LNCAP (cell line): Measurements from ENCODE around the gene GLDN.

ENCODE experiments used
- CTCF ChIP-seq: fragments of 450-650 bp; IDR thresholded peaks from 2 replicates; pipeline ENCODE4 v1.5.1; 2017; ENCODE audit warnings: mild to moderate bottlenecking

GLDN gene

DNA sequence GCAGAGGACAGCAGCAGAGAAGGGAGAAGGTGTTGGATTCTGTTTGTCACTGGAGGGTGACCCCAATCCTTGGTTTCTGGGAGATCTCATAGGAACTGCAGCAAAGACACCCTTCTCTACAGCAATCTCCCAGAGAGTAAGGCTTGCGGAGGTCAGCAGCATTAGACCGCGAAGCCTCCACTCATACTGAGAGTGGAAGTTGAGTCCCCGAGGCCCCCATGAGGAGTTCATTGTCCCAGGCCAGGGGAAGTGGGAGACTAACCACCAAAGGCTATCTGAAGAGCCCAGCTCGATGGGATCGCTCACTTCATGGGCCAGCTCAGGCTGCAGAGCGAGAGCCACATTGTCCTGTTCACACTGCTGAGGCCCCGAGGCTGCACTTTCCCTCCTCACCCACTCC, 44.6 kb downstream of the GLDN start:
- no peak for TF ChIP-seq CTCF

- TF ChIP-seq CTCF = no peak
Measured at GRCh38 chr15:51386486-51386885, 45.0 kb downstream of the GLDN start.

- TF ChIP-seq CTCF = no peak
Measured at GRCh38 chr15:51386960-51387698, 45.7 kb downstream of the GLDN start.

DNA sequence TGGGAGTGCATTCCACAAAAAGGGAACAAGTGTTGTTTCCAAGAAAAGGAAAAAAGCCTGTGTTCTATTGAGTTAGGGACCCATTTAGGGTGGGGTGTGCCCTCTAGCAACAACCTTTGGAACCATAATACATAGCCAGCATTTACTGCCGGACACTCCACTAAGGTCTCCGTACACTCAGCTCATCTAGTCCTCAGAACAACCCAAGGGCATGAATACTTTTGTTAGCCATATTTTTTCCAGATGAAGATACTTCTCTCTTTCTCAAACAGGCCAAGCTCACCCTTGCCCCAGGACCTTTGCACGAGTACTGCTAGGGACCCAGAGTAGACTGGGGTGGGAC, 46.2 kb downstream of the GLDN start:
- no peak for TF ChIP-seq CTCF

- no peak for TF ChIP-seq CTCF
Measured at GRCh38 chr15:51388726-51389125, 47.3 kb downstream of the GLDN start.

DNA sequence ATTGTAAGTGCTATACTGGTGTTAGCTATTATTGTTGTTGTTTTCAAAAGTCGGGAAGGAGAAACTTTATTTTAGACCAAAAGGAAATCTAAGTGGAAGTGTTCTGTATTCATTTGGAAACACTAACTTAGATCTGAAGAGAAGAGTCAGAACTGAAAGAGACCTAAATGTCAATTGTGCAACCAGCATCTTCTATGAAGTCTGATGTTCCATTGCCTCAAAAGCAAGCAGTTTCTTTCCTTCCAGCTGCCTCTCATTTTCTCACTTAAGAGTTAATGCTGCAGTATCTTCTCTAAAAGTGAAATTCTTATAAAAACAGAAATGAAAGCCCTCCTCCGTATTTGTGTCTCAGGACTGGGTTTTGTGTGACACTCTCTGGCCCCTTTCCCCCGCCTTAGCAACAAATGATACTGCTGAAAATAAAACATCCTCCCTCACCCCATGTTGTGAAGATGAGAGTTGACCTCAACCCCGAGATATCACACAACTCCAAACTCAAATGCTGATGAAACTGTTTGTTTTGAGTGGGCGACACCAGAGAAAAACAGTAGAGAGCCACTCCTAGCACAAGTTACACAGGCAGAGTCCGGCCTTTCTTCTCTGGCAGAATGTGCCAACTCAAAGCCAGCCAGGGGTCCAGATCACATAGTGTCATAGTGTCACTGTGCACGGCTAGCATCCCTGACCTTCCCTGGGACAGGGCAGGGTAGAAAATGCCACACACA, 48.9 kb downstream of the GLDN start:
- TF ChIP-seq CTCF = no peak

- TF ChIP-seq CTCF = no peak
Measured at GRCh38 chr15:51390966-51391422, 49.5 kb downstream of the GLDN start.
